CD14-positive monocyte (primary cell): ENCODE data around the gene RASGRP3. TPM values are rescaled to one million over a fixed set of nuclear protein-coding genes. Genes with fewer than 3 reads are reported as not detected.

ENCODE experiments used
- DNase-seq, 3 donors: peaks; one replicate each; pipeline ENCODE4 v3.0.0-alpha.2; 2011 to 2022
- H2AFZ ChIP-seq: 2 replicates; pipeline ENCODE4 v1.6.0; 2012; ENCODE audit warnings: mild to moderate bottlenecking, low read depth, low read length, inconsistent platforms; ENCODE audit not compliant: insufficient read depth, poor library complexity, severe bottlenecking
- H3K27ac ChIP-seq, 2 donors: 1 replicate in 1 of 2; 2 replicates in 1 of 2; pipeline ENCODE4 v1.5.1; 2012 to 2013; ENCODE audit warnings: low read length in 2 of 2, control low read depth in 1 of 2, inconsistent platforms in 1 of 2, low read depth in 1 of 2, mild to moderate bottlenecking in 1 of 2
- H3K27me3 ChIP-seq, 2 donors: one replicate each; pipeline versions ENCODE4 v1.6.0 to v1.6.1; 2011 to 2013; ENCODE audit warnings: low read length in 2 of 2; ENCODE audit not compliant: control insufficient read depth in 2 of 2, insufficient read depth in 2 of 2
- H3K36me3 ChIP-seq, 2 donors: replicated peaks in 1 of 2; 1 replicate in 1 of 2; 2 replicates in 1 of 2; pipeline versions ENCODE4 v1.5.1 to v1.6.1; 2012 to 2013; ENCODE audit warnings: low read length in 2 of 2, control low read depth in 1 of 2, inconsistent platforms in 1 of 2, mild to moderate bottlenecking in 1 of 2; ENCODE audit not compliant: insufficient read depth in 2 of 2, control insufficient read depth in 1 of 2
- H3K4me1 ChIP-seq, 2 donors: 1 replicate in 1 of 2; 2 replicates in 1 of 2; pipeline versions ENCODE4 v1.5.1 to v1.6.1; 2012 to 2013; ENCODE audit warnings: low read length in 2 of 2, control low read depth in 1 of 2, inconsistent platforms in 1 of 2, mild to moderate bottlenecking in 1 of 2, moderate library complexity in 1 of 2; ENCODE audit not compliant: insufficient read depth in 2 of 2, control insufficient read depth in 1 of 2
- H3K4me2 ChIP-seq: replicated peaks from 2 replicates; pipeline ENCODE3; 2012; ENCODE audit warnings: low read length, moderate library complexity, mild to moderate bottlenecking; ENCODE audit not compliant: poor library complexity, severe bottlenecking; ENCODE audit errors: extremely low read depth
- H3K4me3 ChIP-seq, 3 experiments: fragments of 200-600 bp in 1 of 3; sonication (generic) in 1 of 3; replicated peaks in 1 of 3; 1 replicate in 2 of 3; 2 replicates in 1 of 3; pipeline ENCODE4 v1.5.1; 2011 to 2013; ENCODE audit warnings: low read length in 3 of 3, mild to moderate bottlenecking in 3 of 3, control low read depth in 2 of 3, low read depth in 2 of 3, inconsistent platforms in 1 of 3, moderate library complexity in 1 of 3
- H3K79me2 ChIP-seq: 2 replicates; pipeline ENCODE4 v1.6.0; 2012; ENCODE audit warnings: mild to moderate bottlenecking, control low read depth, inconsistent platforms, low read length, moderate library complexity; ENCODE audit not compliant: insufficient read depth
- H3K9ac ChIP-seq: 2 replicates; pipeline ENCODE4 v1.6.0; 2017; ENCODE audit warnings: low read length, mild to moderate bottlenecking; ENCODE audit not compliant: insufficient read depth, poor library complexity, severe bottlenecking
- H3K9me3 ChIP-seq, 2 donors: replicated peaks in 1 of 2; 1 replicate in 1 of 2; 2 replicates in 1 of 2; pipeline versions ENCODE4 v1.5.1 to v1.6.1; 2012 to 2013; ENCODE audit warnings: low read length in 2 of 2, control low read depth in 1 of 2; ENCODE audit not compliant: control insufficient read depth in 1 of 2, insufficient read depth in 1 of 2
- H4K20me1 ChIP-seq: 2 replicates; pipeline ENCODE4 v1.6.0; 2012; ENCODE audit warnings: mild to moderate bottlenecking, low read length, control low read depth, moderate library complexity; ENCODE audit not compliant: insufficient read depth
- H3K27ac Mint-ChIP-seq, 7 donors: one replicate each; pipeline ENCODE4 v1.8.0; 2020; ENCODE audit warnings: mild to moderate bottlenecking in 7 of 7, mixed read lengths in 7 of 7, moderate library complexity in 6 of 7, inconsistent platforms in 2 of 7
- H3K27me3 Mint-ChIP-seq, 3 donors: one replicate each; pipeline ENCODE4 v1.8.0; 2021 to 2022; ENCODE audit warnings: low read depth in 3 of 3, mild to moderate bottlenecking in 3 of 3, mixed read lengths in 3 of 3, moderate library complexity in 3 of 3, inconsistent platforms in 1 of 3
- H3K36me3 Mint-ChIP-seq, 2 donors: one replicate each; pipeline ENCODE4 v1.8.0; 2020; ENCODE audit warnings: mixed read lengths in 2 of 2, inconsistent platforms in 1 of 2, mild to moderate bottlenecking in 1 of 2
- H3K4me1 Mint-ChIP-seq: one replicate; pipeline ENCODE4 v1.8.0; 2020; ENCODE audit warnings: mild to moderate bottlenecking, mixed read lengths
- H3K4me3 Mint-ChIP-seq, 2 donors: one replicate each; pipeline ENCODE4 v1.8.0; 2020; ENCODE audit warnings: mild to moderate bottlenecking in 2 of 2, mixed read lengths in 2 of 2, moderate library complexity in 1 of 2
- H3K9me3 Mint-ChIP-seq, 7 donors: one replicate each; pipeline ENCODE4 v1.8.0; 2020 to 2022; ENCODE audit warnings: mixed read lengths in 7 of 7, mild to moderate bottlenecking in 6 of 7, moderate library complexity in 6 of 7, inconsistent platforms in 2 of 7
- CTCF ChIP-seq: fragments of 200-600 bp; IDR thresholded peaks from one replicate; pipeline ENCODE4 v1.8.0; 2022; ENCODE audit warnings: antibody characterized with exemption, mild to moderate bottlenecking
- WGBS: methylation state at CpG from one replicate; pipeline ENCODE4 v1.1.5; 2013; ENCODE audit warnings: missing lambda C conversion rate; ENCODE audit not compliant: insufficient coverage; 5-methylcytosine and 5-hydroxymethylcytosine counted together
- intact Hi-C, 2 donors: fragments of 100-400 bp; cut with micrococcal nuclease; formaldehyde crosslinking; loops; one replicate each; pipeline versions ENCODE4 v1.15.0 to v1.15.1; 2023
- polyA plus RNA-seq, 3 donors: library from polyadenylated mRNA; depleted of rRNA in 1 of 3; unstranded in 2 of 3; stranded (reverse) in 1 of 3; fragments of 300-500 nt in 2 of 3; fragments of >200 nt in 1 of 3; fragmentation: Illumina TruSeq in 2 of 3; gene quantifications; 1 replicate in 2 of 3; 2 replicates in 1 of 3; pipeline ENCODE4 v1.2.3, GENCODE V29; 2012 to 2021

RASGRP3 gene
- polyA plus RNA-seq, 3 donors = 0.62 to 0.89 (median 0.84) TPM

DNA sequence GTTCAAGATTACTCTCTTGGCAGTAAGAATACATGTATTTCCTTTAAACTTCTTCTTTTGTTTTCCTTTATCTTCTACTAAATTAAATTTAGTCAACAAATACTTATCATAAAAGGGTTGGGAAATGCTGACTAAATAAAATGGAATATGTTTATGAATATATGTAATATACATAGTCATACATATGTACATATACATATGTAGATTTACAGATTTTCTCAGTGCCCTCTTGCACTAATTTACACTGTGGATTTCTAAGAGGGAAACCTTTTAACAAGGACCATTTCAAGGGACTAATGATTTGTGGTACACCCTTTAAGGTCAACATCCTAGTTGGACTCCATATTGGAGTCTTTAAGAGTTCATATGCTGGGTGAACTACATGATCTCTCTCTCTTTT lies 85.4 kb downstream of the RASGRP3 start:
- no peak for DNase-seq
- no peak overlapping the region for H3K27ac Mint-ChIP-seq
- H3K36me3 Mint-ChIP-seq = peaks cover 0 to 3% of the 10 kb centered on the region in 2 donors
- no peak overlapping the region for H3K27ac ChIP-seq
- H3K79me2 ChIP-seq = no peaks in the 10 kb centered on the region
- H3K27me3 ChIP-seq = no peaks in the 10 kb centered on the region
- peaks cover 2% of the 10 kb centered on the region for H3K4me1 Mint-ChIP-seq
- H4K20me1 ChIP-seq = no peaks in the 10 kb centered on the region
- H3K9me3 Mint-ChIP-seq = no peaks in the 10 kb centered on the region
- H3K27me3 Mint-ChIP-seq = peaks cover 0 to 2% (median 0%) of the 10 kb centered on the region in 3 donors
- H2AFZ ChIP-seq = no peak overlapping the region
- no peak for TF ChIP-seq CTCF
- H3K4me2 ChIP-seq = no peak overlapping the region
- H3K36me3 ChIP-seq = no peaks in the 10 kb centered on the region
- H3K4me3 ChIP-seq = no peak overlapping the region
- no peaks in the 10 kb centered on the region for H3K4me1 ChIP-seq
- no peak overlapping the region for H3K4me3 Mint-ChIP-seq
- H3K9me3 ChIP-seq = no peaks in the 10 kb centered on the region
- intact Hi-C loops = no loop called here
- no peak overlapping the region for H3K9ac ChIP-seq

DNA sequence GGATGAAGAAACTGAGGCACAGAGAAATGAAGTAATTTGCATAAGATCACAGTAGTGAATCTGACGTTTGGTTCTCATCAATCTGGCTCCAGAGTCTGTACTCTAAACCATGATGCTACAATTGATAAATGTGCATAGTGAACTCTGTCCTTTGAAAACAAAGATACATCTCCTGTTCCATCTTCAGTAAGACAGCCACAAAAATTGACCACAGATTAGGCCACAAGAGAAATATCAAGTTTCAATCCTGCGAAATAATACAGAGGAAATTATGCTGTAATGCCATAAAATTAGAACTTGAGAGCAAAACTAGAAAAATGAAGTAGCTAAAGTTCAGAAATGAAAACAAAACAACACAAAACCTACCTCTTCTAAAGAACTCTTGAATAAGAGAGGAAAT lies 94.2 kb downstream of the RASGRP3 start:
- peaks cover 0 to 2% (median 2%) of the 10 kb centered on the region in 3 donors for H3K27me3 Mint-ChIP-seq
- no peaks in the 10 kb centered on the region for H3K36me3 Mint-ChIP-seq
- no peaks in the 10 kb centered on the region for H3K9me3 Mint-ChIP-seq
- intact Hi-C loops = no loop called here
- Histone ChIP-seq H3K27me3 (no peaks in the 10 kb centered on the region), H2AFZ (no peak overlapping the region), H4K20me1 (no peaks in the 10 kb centered on the region), H3K9me3 (no peaks in the 10 kb centered on the region), H3K27ac (no peak overlapping the region), H3K9ac (no peak overlapping the region), H3K4me3 (no peak overlapping the region), H3K36me3 (no peaks in the 10 kb centered on the region), H3K4me2 (no peak overlapping the region), H3K79me2 (no peaks in the 10 kb centered on the region), H3K4me1 (no peaks in the 10 kb centered on the region)
- WGBS = no CpG with 5 or more reads among the region's 2 CpGs
- H3K27ac Mint-ChIP-seq = no peak overlapping the region
- no peak for TF ChIP-seq CTCF
- DNase-seq = no peak
- H3K4me3 Mint-ChIP-seq = no peak overlapping the region
- no peaks in the 10 kb centered on the region for H3K4me1 Mint-ChIP-seq
